ENCODE results near the gene RIOK1. TPM values are rescaled to one million over a fixed set of nuclear protein-coding genes. Genes with fewer than 3 reads are reported as not detected.

Gene RIOK1
- polyA plus RNA-seq, 1 experiment, result 12.1 TPM

- CTCF ChIA-PET, result no interaction called here
- TF ChIP-seq, protein P1, sequence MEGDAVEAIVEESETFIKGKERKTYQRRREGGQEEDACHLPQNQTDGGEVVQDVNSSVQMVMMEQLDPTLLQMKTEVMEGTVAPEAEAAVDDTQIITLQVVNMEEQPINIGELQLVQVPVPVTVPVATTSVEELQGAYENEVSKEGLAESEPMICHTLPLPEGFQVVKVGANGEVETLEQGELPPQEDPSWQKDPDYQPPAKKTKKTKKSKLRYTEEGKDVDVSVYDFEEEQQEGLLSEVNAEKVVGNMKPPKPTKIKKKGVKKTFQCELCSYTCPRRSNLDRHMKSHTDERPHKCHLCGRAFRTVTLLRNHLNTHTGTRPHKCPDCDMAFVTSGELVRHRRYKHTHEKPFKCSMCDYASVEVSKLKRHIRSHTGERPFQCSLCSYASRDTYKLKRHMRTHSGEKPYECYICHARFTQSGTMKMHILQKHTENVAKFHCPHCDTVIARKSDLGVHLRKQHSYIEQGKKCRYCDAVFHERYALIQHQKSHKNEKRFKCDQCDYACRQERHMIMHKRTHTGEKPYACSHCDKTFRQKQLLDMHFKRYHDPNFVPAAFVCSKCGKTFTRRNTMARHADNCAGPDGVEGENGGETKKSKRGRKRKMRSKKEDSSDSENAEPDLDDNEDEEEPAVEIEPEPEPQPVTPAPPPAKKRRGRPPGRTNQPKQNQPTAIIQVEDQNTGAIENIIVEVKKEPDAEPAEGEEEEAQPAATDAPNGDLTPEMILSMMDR (IDR thresholded peaks at IDR 0.05; ENCODE audit: insufficient read depth, low read depth, low read length), result no peak
- peaks cover 3% of the 10 kb centered on the region for H3K36me3 ChIP-seq (ENCODE audit: control insufficient read depth, insufficient read depth, low read length)
- no peak overlapping the region for H3K4me3 ChIP-seq (ENCODE audit: low read depth, low read length)
- POLR2A ChIA-PET, result no interaction called here
- H3K27me3 ChIP-seq (ENCODE audit: control insufficient read depth, insufficient read depth, low read length), result no peaks in the 10 kb centered on the region
- DNase-seq (ENCODE audit: low read depth), result no peak
Observed at GRCh38 chr6:7402716-7403115, 13.1 kb downstream of the RIOK1 start.

DNA sequence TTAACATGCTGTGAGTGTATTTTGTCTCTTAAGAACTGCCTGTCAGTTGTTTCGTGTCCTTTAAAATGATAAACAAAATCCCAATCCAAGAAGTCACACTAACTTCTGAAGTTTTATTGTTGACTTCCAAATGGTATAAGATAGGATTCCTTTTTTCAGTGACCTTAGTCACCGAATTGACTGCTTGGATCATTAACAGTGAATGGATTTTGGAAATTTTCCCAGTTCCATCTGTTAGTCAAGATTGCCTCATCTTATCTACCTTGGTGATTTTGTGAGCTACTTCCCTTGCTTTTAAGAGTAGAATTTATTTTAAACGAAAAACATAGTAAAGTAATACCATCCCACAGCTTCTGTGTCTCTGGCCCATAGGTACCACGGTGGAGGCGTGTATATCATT lies 14.9 kb downstream of the RIOK1 start:
- CTCF ChIA-PET, result no interaction called here
- TF ChIP-seq, protein P1 (IDR thresholded peaks at IDR 0.05; ENCODE audit: insufficient read depth, low read depth, low read length), result no peak
- Histone ChIP-seq H3K36me3 (ENCODE audit: control insufficient read depth, insufficient read depth, low read length) (peaks cover 3% of the 10 kb centered on the region), H3K27me3 (ENCODE audit: control insufficient read depth, insufficient read depth, low read length) (no peaks in the 10 kb centered on the region), H3K4me3 (ENCODE audit: low read depth, low read length) (no peak overlapping the region)
- no peak for DNase-seq (ENCODE audit: low read depth)
- POLR2A ChIA-PET, result no interaction called here

DNA sequence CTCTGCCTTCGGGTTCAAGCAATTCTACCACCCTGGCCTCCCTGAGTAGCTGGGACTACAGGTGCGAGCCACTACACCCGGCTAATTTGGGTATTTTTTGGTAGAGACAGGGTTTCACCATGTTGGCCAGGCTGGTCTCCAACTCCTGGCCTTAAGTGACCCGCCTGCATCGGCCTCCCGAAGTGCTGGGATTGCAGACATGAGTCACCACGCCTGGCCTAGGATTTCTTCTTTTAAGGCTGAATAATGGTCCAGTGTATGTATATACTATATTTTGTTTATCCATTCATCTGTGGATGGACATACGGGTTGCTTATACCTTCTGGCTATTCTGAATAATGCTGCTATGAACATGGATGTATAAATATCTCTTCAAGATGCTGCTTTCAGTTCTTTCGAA lies 17.1 kb downstream of the RIOK1 start:
- POLR2A ChIA-PET, result no interaction called here
- TF ChIP-seq, protein P1 (IDR thresholded peaks at IDR 0.05; ENCODE audit: insufficient read depth, low read depth, low read length), result no peak
- Histone ChIP-seq H3K27me3 (ENCODE audit: control insufficient read depth, insufficient read depth, low read length) (no peaks in the 10 kb centered on the region), H3K4me3 (ENCODE audit: low read depth, low read length) (no peak overlapping the region), H3K36me3 (ENCODE audit: control insufficient read depth, insufficient read depth, low read length) (peaks cover 3% of the 10 kb centered on the region)
- DNase-seq (ENCODE audit: low read depth), result no peak
- CTCF ChIA-PET, result interaction anchor here (0.6 kb wide), 1 partner anchor 33 kb away, joined by 3 read pairs; no protein-coding TSS in a partner anchor

DNA sequence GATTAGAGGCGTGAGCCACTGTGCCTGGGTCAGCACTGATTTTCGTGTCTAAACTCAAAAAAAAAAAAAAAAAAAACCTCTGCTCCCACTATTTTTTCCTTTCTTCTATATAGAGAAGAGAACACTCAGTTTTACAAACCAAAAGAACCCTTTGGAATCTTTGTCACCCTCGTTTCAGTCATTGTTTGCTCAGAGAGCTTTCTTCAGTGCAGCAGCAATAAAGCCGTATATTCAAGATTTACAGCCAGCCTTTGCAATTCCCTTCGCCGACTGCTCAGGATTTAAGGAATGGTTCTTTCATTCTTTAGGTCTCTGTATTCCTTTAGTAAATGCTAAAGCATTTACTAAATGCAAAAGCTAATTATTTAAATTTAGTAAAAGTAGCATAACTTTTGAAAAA lies 20.1 kb downstream of the RIOK1 start:
- DNase-seq (ENCODE audit: low read depth), result no peak
- H3K4me3 ChIP-seq (ENCODE audit: low read depth, low read length), result no peak overlapping the region
- TF ChIP-seq, protein P1 (IDR thresholded peaks at IDR 0.05; ENCODE audit: insufficient read depth, low read depth, low read length), result no peak
- no peaks in the 10 kb centered on the region for H3K27me3 ChIP-seq (ENCODE audit: control insufficient read depth, insufficient read depth, low read length)
- POLR2A ChIA-PET, result no interaction called here
- CTCF ChIA-PET, result no interaction called here
- H3K36me3 ChIP-seq (ENCODE audit: control insufficient read depth, insufficient read depth, low read length), result peaks cover 3% of the 10 kb centered on the region; the same call in 1 of the 2 replicates

DNA sequence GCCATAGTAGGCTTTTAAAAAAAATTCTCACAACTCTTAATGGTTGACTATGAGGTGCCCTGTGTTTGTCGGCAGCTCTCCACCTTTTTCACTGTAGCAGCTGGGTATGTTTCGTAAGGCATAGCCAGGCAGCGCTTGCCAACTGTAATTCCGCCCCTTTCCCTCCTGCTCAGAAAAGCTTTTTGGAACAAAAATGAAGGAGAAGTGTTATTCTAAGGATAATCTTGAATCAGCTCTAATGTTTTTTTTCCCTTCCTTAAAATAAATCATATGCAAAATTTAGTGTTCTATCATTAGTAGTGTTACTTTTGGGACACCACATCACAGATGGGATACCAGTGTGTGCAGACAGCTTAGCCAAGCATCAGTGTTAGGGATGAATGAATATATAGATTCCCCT lies 21.2 kb downstream of the RIOK1 start:
- POLR2A ChIA-PET, result no interaction called here
- H3K36me3 ChIP-seq (ENCODE audit: control insufficient read depth, insufficient read depth, low read length), result peaks cover 2% of the 10 kb centered on the region; the same call in 1 of the 2 replicates
- CTCF ChIA-PET, result interaction anchor here (1.1 to 1.5 kb wide), 2 partner anchors 22 to 44 kb away, joined by 3 to 4 read pairs; partner anchors contain the start of genes CAGE1 and RIOK1

More for the DNA sequence above, 21.2 kb downstream of the RIOK1 start:
- DNase-seq (ENCODE audit: low read depth), result no peak
- no peaks in the 10 kb centered on the region for H3K27me3 ChIP-seq (ENCODE audit: control insufficient read depth, insufficient read depth, low read length)
- H3K4me3 ChIP-seq (ENCODE audit: low read depth, low read length), result no peak overlapping the region
- TF ChIP-seq, protein P1 (IDR thresholded peaks at IDR 0.05; ENCODE audit: insufficient read depth, low read depth, low read length), result no peak

All from BJ (cell line).